Memory B cell (primary cell): ENCODE measurements around the gene BECN2.

Experiments used
- ATAC-seq: fragments of 150-1000 bp; cut with Tn5 transposase; 2 replicates; pipeline ENCODE4 v1.10.0; 2021; ENCODE audit warnings: low read depth, mild to moderate bottlenecking, moderate library complexity
- DNase-seq, 2 donors: peaks; one replicate each; pipeline ENCODE4 v3.0.0; 2022; ENCODE audit warnings: low spot score in 2 of 2
- H3K27ac Mint-ChIP-seq: one replicate; pipeline ENCODE4 v1.8.0; 2022; ENCODE audit warnings: mild to moderate bottlenecking, moderate library complexity, mixed read lengths
- H3K27me3 Mint-ChIP-seq: one replicate; pipeline ENCODE4 v1.8.0; 2022; ENCODE audit warnings: mixed read lengths
- H3K36me3 Mint-ChIP-seq: one replicate; pipeline ENCODE4 v1.8.0; 2022; ENCODE audit warnings: mild to moderate bottlenecking, mixed read lengths
- H3K4me1 Mint-ChIP-seq: one replicate; pipeline ENCODE4 v1.8.0; 2022; ENCODE audit warnings: mixed read lengths
- H3K4me3 Mint-ChIP-seq: one replicate; pipeline ENCODE4 v1.8.0; 2022; ENCODE audit warnings: mild to moderate bottlenecking, moderate library complexity, mixed read lengths
- H3K9me3 Mint-ChIP-seq: one replicate; pipeline ENCODE4 v1.8.0; 2022; ENCODE audit warnings: mixed read lengths

BECN2 gene

DNA sequence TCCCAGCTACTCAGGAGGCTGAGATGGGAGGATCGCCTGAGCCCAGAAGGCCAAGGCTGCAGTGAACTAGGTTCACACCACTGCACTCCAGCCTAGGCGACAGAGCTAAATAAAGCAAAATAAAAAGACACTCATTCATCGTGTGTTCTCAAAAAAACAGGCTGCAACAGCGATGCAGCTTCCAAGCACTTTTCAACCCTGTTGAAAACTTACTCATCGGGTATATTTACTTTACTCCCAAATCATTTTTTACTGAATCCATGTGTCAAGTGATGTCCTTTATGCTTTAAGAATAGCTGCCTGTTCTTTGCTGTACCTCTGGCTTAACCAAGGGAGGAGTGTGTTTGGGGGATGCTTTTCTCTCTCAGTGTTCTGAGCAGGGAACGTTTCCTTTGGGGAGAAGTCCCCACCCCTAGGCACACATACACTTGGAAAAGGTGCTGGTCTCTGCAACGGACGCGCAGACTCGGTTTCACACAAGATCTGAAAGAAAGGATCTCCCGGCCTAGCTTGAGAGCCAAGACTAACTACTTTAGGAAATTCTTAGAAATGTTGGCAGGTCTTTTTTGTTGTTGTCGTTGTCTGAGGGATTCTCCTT, 39.9 kb downstream of the BECN2 start:
- no peaks in the 10 kb centered on the region for H3K27me3 Mint-ChIP-seq
- no peak overlapping the region for H3K27ac Mint-ChIP-seq
- DNase-seq, result no peak
- H3K9me3 Mint-ChIP-seq, result no peaks in the 10 kb centered on the region
- no peak for ATAC-seq
- H3K36me3 Mint-ChIP-seq, result no peaks in the 10 kb centered on the region
- no peak overlapping the region for H3K4me3 Mint-ChIP-seq
- peaks cover 3% of the 10 kb centered on the region for H3K4me1 Mint-ChIP-seq

DNA sequence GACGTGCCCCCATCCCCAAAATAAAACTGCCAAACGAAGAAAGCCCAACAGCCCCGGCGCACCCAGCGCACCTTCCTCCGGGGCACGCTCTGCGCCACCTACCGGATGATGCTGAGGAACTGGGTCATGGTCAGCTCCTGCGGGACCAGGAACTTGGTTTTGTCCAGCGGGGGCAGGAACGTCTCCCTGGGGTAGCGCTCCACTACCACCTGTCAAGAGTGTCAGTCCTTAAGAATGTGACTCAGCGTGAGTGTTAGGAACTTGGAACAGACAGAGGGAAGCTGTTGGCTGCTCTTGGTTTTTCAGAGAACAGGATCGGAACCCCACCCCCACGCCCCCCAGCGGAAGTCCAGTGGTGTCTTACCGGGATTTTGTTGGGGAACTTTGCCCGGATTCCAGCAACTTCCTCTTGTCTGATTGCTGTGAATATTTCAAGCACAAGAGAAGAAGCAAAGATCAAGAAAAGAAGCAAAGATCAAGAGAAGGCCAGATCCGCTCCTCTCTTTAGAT, 40.9 kb downstream of the BECN2 start:
- no peaks in the 10 kb centered on the region for H3K9me3 Mint-ChIP-seq
- H3K4me1 Mint-ChIP-seq, result peaks cover 3% of the 10 kb centered on the region

DNA sequence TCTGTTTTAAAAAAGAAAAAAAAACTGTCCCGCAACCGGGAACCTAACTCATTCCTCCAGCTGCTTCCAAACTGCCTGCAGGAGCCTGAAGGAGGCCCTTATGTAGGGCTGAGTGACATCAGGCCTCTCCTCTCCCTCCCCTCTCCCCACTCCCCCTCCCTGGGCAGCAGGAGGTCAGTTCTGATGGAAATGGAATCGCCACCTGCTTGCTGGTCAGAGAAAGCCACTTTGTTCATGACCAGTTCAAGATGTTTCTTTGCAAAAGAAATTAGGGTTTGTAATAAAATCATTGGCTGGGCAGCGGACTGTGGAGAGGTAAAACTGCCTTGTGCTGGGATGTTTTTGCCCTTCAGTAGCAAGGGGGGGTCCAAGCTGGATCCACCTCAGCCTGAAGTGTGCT, 41.5 kb downstream of the BECN2 start, which contains the start of gene MAP1LC3C:
Gene MAP1LC3C, minus strand, starts transcription at position 73 of the 400 bp plus-strand sequence. CDS start 90 bp downstream, outside the sequence.
- ATAC-seq (no peak), DNase-seq (no peak)
- Mint-ChIP-seq H3K27me3 (peaks cover 2% of the 10 kb centered on the region), H3K9me3 (no peaks in the 10 kb centered on the region), H3K27ac (no peak within 1 kb of the TSS), H3K4me1 (peaks cover 3% of the 10 kb centered on the region), H3K36me3 (no peaks in the 10 kb centered on the region), H3K4me3 (peak within 1 kb of the TSS; percentile 78)

More for the DNA sequence above, 40.9 kb downstream of the BECN2 start:
- DNase-seq, result peak; percentile 43 to 61
- Mint-ChIP-seq H3K4me3 (peak overlapping the region; percentile 78), H3K27ac (no peak overlapping the region), H3K36me3 (no peaks in the 10 kb centered on the region), H3K27me3 (peaks cover 2% of the 10 kb centered on the region)
- peak; percentile 88 for ATAC-seq

DNA sequence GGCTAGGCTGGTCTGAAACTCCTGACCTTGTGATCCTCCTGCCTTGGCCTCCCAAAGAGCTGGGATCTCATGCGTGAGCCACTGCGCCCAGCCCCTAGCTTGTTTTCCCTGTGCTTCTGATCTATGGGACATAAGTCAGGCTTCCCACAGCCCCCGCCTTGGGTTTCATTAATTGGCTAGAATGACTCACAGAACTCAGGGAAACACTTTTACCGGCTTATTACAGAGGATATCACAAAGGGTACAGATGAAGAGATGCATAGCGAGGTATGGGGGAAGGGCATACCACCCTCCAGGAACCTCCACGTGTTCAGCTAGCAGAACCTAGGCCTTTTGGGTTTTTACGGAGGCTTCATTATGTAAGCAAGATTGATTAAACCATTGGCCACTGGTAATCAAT, 42.9 kb downstream of the BECN2 start:
- no peak for DNase-seq
- Mint-ChIP-seq H3K36me3 (no peaks in the 10 kb centered on the region), H3K9me3 (no peaks in the 10 kb centered on the region)

DNA sequence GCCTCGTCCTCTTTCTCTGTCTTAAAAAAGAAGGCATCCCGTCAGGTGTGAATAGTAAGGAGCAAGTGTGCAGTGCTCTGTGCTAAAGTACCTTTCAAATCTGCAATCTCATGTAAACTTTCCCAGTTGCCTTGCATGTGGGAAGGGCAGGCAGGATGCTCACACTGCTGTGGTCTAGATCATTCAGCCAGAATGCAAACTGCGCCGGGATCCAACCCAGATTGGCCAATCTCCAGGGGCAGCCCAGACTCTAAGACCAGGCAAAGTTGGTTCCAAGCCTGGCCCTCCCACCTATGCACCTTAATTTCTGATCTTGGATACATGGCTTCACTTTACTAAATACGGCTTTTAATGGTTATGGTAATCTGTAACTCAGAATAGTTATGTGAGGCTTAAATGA, 44.5 kb downstream of the BECN2 start:
- Mint-ChIP-seq H3K4me3 (no peak overlapping the region), H3K27me3 (peaks cover 2% of the 10 kb centered on the region), H3K9me3 (no peaks in the 10 kb centered on the region), H3K4me1 (peaks cover 3% of the 10 kb centered on the region), H3K27ac (no peak overlapping the region), H3K36me3 (no peaks in the 10 kb centered on the region)
- DNase-seq (no peak), ATAC-seq (no peak)

More for the DNA sequence above, 42.9 kb downstream of the BECN2 start:
- Mint-ChIP-seq H3K27me3 (peaks cover 2% of the 10 kb centered on the region), H3K4me1 (peaks cover 3% of the 10 kb centered on the region), H3K4me3 (no peak overlapping the region), H3K27ac (no peak overlapping the region)
- no peak for ATAC-seq

DNA sequence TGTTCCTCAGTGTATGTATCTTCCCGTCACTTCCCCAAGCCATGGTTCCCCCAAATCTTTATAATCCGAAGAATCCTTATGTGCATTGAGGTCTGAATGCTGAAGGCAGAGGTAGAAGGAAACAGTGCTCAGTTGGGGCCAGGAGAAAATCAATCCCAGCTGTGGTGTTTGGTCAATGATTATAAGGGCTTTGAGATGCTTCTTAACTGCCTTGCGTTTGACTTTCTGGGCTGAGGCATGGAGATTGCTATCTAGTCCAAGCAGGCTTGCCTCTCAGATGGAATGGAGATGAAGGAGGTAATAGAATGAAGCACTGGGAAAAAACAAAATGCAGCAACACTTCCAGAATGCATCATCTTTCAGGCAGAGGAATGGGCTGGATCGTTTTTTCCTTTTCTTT, 44.9 kb downstream of the BECN2 start:
- Mint-ChIP-seq H3K9me3 (no peaks in the 10 kb centered on the region), H3K27ac (no peak overlapping the region), H3K4me3 (no peak overlapping the region), H3K4me1 (peaks cover 3% of the 10 kb centered on the region), H3K27me3 (peaks cover 2% of the 10 kb centered on the region), H3K36me3 (no peaks in the 10 kb centered on the region)
- no peak for DNase-seq
- no peak for ATAC-seq

DNA sequence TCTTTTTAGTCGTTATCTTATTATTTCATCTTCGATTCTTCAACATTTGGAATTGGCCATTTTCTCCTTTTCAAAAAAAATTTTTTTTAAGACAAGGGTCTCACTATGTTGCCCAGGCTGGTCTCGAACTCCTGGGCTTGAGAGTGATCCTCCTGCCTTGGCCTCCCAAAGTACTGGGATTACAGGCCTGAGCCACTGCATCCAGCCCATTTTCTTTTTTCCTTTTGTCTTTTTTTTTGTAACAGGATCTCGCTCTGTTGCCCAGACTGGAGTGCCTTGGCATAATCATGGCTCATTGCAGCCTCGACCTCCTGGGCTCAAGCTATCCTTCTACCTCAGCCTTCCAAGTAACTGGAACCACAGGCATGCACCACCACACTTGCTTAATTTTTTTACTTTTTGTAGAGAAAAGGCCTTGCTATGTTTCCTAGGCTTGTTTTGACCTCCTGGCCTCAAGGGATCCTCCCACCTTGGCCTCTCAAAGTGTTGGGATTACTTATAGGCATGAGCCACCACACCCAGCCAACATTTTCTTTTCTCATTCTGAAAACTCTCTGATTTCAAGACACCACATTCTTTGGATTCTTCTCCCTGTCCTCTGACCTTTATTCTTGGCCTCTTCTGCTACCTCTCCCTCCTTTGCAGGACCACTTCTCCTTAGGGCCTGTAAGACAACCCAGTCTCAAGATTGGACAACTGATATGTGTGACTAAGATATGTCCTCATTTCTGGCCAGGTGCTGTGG, 47.4 kb downstream of the BECN2 start:
- H3K27ac Mint-ChIP-seq, result no peak overlapping the region
- no peaks in the 10 kb centered on the region for H3K4me1 Mint-ChIP-seq
- H3K4me3 Mint-ChIP-seq, result no peak overlapping the region
- no peak for ATAC-seq
- H3K27me3 Mint-ChIP-seq, result peaks cover 6% of the 10 kb centered on the region
- no peaks in the 10 kb centered on the region for H3K9me3 Mint-ChIP-seq
- no peaks in the 10 kb centered on the region for H3K36me3 Mint-ChIP-seq
- no peak for DNase-seq

DNA sequence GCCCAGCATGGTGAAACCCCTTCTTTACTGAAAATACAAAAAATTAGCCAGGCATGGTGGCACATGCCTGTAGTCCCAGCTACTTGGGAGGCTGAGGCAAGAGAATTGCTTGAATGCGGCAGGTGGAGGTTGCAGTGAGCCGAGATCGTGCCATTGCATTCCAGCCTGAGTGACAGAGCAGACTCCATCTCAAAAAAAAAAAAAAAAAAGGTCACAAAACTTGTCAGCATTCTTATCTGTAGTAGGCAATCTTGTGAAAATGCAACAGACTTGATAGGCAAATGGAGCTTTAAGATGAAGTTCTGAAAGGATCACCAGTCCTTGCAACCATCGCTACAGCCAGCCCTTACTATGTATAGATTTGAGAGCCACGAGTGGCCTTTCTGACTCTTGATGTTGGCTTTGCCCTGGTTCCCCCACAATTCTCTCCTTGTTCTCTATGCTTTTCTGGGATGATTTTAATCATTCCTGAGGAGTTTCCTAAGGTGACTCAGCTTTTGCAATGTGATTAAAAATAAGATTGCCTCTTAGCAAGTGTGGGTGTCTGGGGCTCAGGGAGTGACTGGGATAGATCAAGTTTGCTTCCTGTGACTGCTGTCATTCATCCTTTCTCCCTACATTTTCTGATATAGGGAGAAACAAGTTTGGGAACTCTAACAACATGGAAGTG, 48.4 kb downstream of the BECN2 start:
- H3K27me3 Mint-ChIP-seq, result peaks cover 6% of the 10 kb centered on the region
- H3K9me3 Mint-ChIP-seq, result no peaks in the 10 kb centered on the region
- DNase-seq (no peak), ATAC-seq (no peak)
- H3K36me3 Mint-ChIP-seq, result no peaks in the 10 kb centered on the region
- no peaks in the 10 kb centered on the region for H3K4me1 Mint-ChIP-seq
- no peak overlapping the region for H3K4me3 Mint-ChIP-seq
- H3K27ac Mint-ChIP-seq, result no peak overlapping the region

DNA sequence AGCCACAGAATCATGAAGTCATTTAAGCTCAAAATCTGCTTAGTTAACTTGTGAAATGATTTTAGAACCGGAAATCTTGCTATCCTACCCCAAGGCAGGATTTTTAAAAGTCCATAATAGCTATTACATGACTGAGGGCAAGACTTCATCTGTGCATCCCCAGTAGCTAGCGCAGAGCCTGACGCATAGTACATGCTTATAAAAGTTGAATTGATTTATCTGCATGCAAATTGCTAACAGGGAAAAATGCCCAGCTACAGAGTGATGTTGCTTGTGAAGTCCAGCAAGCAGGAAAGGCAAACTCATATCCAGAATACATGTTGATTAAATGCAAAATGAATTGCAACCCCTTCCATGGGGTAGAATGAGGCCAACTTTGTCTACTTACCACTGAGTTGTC, 49.4 kb downstream of the BECN2 start:
- ATAC-seq (no peak), DNase-seq (no peak)
- no peak overlapping the region for H3K27ac Mint-ChIP-seq
- no peak overlapping the region for H3K4me3 Mint-ChIP-seq
- H3K4me1 Mint-ChIP-seq, result no peaks in the 10 kb centered on the region
- no peaks in the 10 kb centered on the region for H3K36me3 Mint-ChIP-seq
- peaks cover 6% of the 10 kb centered on the region for H3K27me3 Mint-ChIP-seq
- H3K9me3 Mint-ChIP-seq, result no peaks in the 10 kb centered on the region
